HepG2 (cell line): ENCODE results near the gene C1QTNF1. TPM values are rescaled to one million over a fixed set of nuclear protein-coding genes. Genes with fewer than 3 reads are reported as not detected.

Experiments used
- ATAC-seq: fragments of 200-7000 bp; cut with Tn5 transposase; 3 replicates; pipeline ENCODE4 v1.9.1; 2020; ENCODE audit warnings: mild to moderate bottlenecking, moderate library complexity
- BruUV-seq: library from RNA; stranded (reverse); fragments of 400-500 nt; replicated peaks from 2 replicates; lab custom pipeline; 2021; lab: Mats Ljungman, UMichigan
- CTCF ChIA-PET: fragments of 300-600 bp; formaldehyde crosslinking; extraction: SDS; loops from one replicate; lab custom pipeline; 2021; ENCODE audit warnings: low total read pairs, inconsistent platforms, low intra/inter-chr PET ratio; lab: Yijun Ruan, JAX
- POLR2A ChIA-PET: fragments of 350-600 bp; sonication (Branson Sonifier 250); formaldehyde crosslinking; loops from one replicate; lab custom pipeline; 2020; ENCODE audit warnings: antibody characterized with exemption, inconsistent platforms; lab: Yijun Ruan, JAX
- DNase-seq: peaks from one replicate; pipeline ENCODE4 v3.0.0-alpha.2; 2015; ENCODE audit warnings: low spot score
- FAIRE-seq: peaks from 3 replicates; lab custom pipeline; 2011; peaks lifted over from hg19 to GRCh38; lab: Jason Lieb, UNC
- H2AFZ ChIP-seq: one replicate; pipeline ENCODE4 v1.6.1; 2011; ENCODE audit warnings: low read length, inconsistent platforms
- H3K27ac ChIP-seq: fragments of 300-600 bp; 3 replicates; pipeline ENCODE4 v1.8.0; 2011; ENCODE audit warnings: mixed run types, mild to moderate bottlenecking, mixed read lengths, low read length, inconsistent platforms; ENCODE audit not compliant: insufficient read depth; ENCODE audit errors: extremely low read length
- H3K27me3 ChIP-seq, 2 experiments: fragments of 200-600 bp in 1 of 2; 2 replicates in 1 of 2; 3 replicates in 1 of 2; pipeline versions ENCODE4 v1.6.0 to v1.8.0; 2011; ENCODE audit warnings: low read length in 2 of 2, mild to moderate bottlenecking in 2 of 2, moderate library complexity in 2 of 2, inconsistent platforms in 1 of 2; ENCODE audit not compliant: insufficient read depth in 2 of 2, control insufficient read depth in 1 of 2
- H3K36me3 ChIP-seq, 2 experiments: fragments of 200-600 bp in 1 of 2; replicated peaks in 1 of 2; 2 replicates in 1 of 2; 3 replicates in 1 of 2; pipeline versions ENCODE4 v1.5.1 to v1.8.0; 2011; ENCODE audit warnings: low read length in 2 of 2, inconsistent platforms in 1 of 2; ENCODE audit not compliant: insufficient read depth in 2 of 2, control insufficient read depth in 1 of 2
- H3K4me1 ChIP-seq: 2 replicates; pipeline ENCODE4 v1.5.1; 2012; ENCODE audit warnings: low read length, inconsistent platforms; ENCODE audit not compliant: insufficient read depth
- H3K4me2 ChIP-seq: 2 replicates; pipeline ENCODE4 v1.6.0; 2011; ENCODE audit warnings: low read depth, low read length, inconsistent platforms
- H3K4me3 ChIP-seq, 3 experiments: fragments of 200-600 bp in 1 of 3; sonication (generic), shearing (Covaris generic) in 1 of 3; replicated peaks in 1 of 3; 2 replicates each; pipeline ENCODE4 v1.5.1; 2011 to 2016; ENCODE audit warnings: low read length in 3 of 3, inconsistent platforms in 2 of 3, low read depth in 2 of 3, mild to moderate bottlenecking in 2 of 3, control low read depth in 1 of 3, mixed read lengths in 1 of 3; ENCODE audit not compliant: insufficient read depth in 1 of 3
- H3K79me2 ChIP-seq: one replicate; pipeline ENCODE4 v1.6.1; 2011; ENCODE audit warnings: low read length, inconsistent platforms; ENCODE audit not compliant: insufficient read depth
- H3K9ac ChIP-seq: 2 replicates; pipeline ENCODE4 v1.6.0; 2011; ENCODE audit warnings: mild to moderate bottlenecking, low read depth, low read length, inconsistent platforms; ENCODE audit not compliant: insufficient read depth
- H3K9me3 ChIP-seq: 2 replicates; pipeline ENCODE4 v1.5.1; 2012; ENCODE audit warnings: mild to moderate bottlenecking, low read length
- H4K20me1 ChIP-seq: 2 replicates; pipeline ENCODE4 v1.6.0; 2011; ENCODE audit warnings: inconsistent platforms, mild to moderate bottlenecking, low read length, moderate library complexity; ENCODE audit not compliant: insufficient read depth
- ARHGAP35 ChIP-seq: sonication (generic); formaldehyde crosslinking; IDR thresholded peaks from 2 replicates; pipeline ENCODE4 v1.9.0; 2022; ENCODE audit warnings: mild to moderate bottlenecking, inconsistent platforms, moderate library complexity, missing genetic modification reagents, borderline replicate concordance
- CHD2 ChIP-seq: IDR thresholded peaks from 2 replicates; pipeline ENCODE4 v1.6.1; 2011; ENCODE audit warnings: low read depth, low read length, improper control_type of control experiment
- EED ChIP-seq: sonication (generic); formaldehyde crosslinking; IDR thresholded peaks from 2 replicates; pipeline ENCODE4 v1.5.0; 2020; ENCODE audit warnings: mild to moderate bottlenecking, missing genetic modification reagents
- HNF4G ChIP-seq, 2 experiments: sonication (generic) in 1 of 2; formaldehyde crosslinking in 1 of 2; IDR thresholded peaks; 2 replicates each; pipeline versions ENCODE4 v1.4.0 to v1.6.1; 2011 to 2020; ENCODE audit warnings: borderline replicate concordance in 2 of 2, low read depth in 2 of 2, mild to moderate bottlenecking in 2 of 2, low read length in 1 of 2, missing genetic modification reagents in 1 of 2, moderate library complexity in 1 of 2
- NR2F2 ChIP-seq: IDR thresholded peaks from 2 replicates; pipeline ENCODE4 v1.6.1; 2012; ENCODE audit warnings: low read depth, inconsistent platforms, borderline replicate concordance
- PPARG ChIP-seq: conservative IDR thresholded peaks from 2 replicates; pipeline ENCODE4 v1.6.1; 2016; ENCODE audit warnings: missing biosample characterization, missing genetic modification reagents
- RFX1 ChIP-seq: fragments of 450-650 bp; IDR thresholded peaks from 2 replicates; pipeline ENCODE4 v1.6.1; 2017
- RFX3 ChIP-seq: IDR thresholded peaks from 2 replicates; pipeline ENCODE4 v1.6.1; 2016; ENCODE audit warnings: missing biosample characterization, missing genetic modification reagents
- SRF ChIP-seq: IDR thresholded peaks from 2 replicates; pipeline ENCODE4 v1.6.1; 2011; ENCODE audit warnings: mild to moderate bottlenecking, low read depth, low read length, moderate library complexity
- U2AF1 ChIP-seq: fragments of 200-400 bp; formaldehyde crosslinking; optimal IDR thresholded peaks from 2 replicates; pipeline ENCODE3; 2017; ENCODE audit warnings: mild to moderate bottlenecking, low read depth, low read length
- ZMYM3 ChIP-seq: sonication (generic); formaldehyde crosslinking; IDR thresholded peaks from 2 replicates; pipeline ENCODE4 v1.5.1; 2020; ENCODE audit warnings: mild to moderate bottlenecking, missing genetic modification reagents
- ZNF282 ChIP-seq: fragments of 450-650 bp; IDR thresholded peaks from 2 replicates; pipeline ENCODE4 v1.6.1; 2018; ENCODE audit not compliant: partially characterized antibody
- ZNF569 ChIP-seq: sonication (generic); formaldehyde crosslinking; IDR thresholded peaks from 2 replicates; pipeline ENCODE4 v1.5.0; 2020; ENCODE audit warnings: mild to moderate bottlenecking, missing genetic modification reagents, moderate library complexity, borderline replicate concordance
- ZNF792 ChIP-seq: IDR thresholded peaks from 2 replicates; pipeline ENCODE4 v1.6.1; 2016
- ZNF883 ChIP-seq: sonication (generic); formaldehyde crosslinking; IDR thresholded peaks from 2 replicates; pipeline ENCODE4 v1.5.1; 2020; ENCODE audit warnings: mild to moderate bottlenecking, missing genetic modification reagents; ENCODE audit errors: not compliant biosample characterization
- WGBS: methylation state at CpG from one replicate; pipeline ENCODE4 v1.1.6; 2017; ENCODE audit warnings: low lambda C conversion rate; 5-methylcytosine and 5-hydroxymethylcytosine counted together
- in situ Hi-C: cut with HindIII; loops from 2 replicates; pipeline ENCODE4 v1.10.0; 2017; ENCODE audit warnings: low pct_unique_long_range_greater_than_20kb; ENCODE audit not compliant: extremely low pct_ligation_motif_present
- intact Hi-C: fragments of 100-400 bp; cut with micrococcal nuclease; formaldehyde crosslinking; loops from one replicate; pipeline ENCODE4 v1.10.0; 2022; ENCODE audit not compliant: unreplicated experiment
- polyA plus RNA-seq, 8 experiments: library from polyadenylated mRNA; depleted of rRNA in 3 of 8; stranded (reverse) in 7 of 8; unstranded in 1 of 8; fragments of >200 nt; fragmentation: Illumina TruSeq in 4 of 8; extraction: Trizol in 4 of 8; gene quantifications; 2 replicates each; pipeline versions ENCODE4 v1.2.1 to v1.2.3, GENCODE V29; 2011 to 2016; ENCODE audit warnings: low read depth in 4 of 8, missing spikeins in 1 of 8, mixed read lengths in 1 of 8; ENCODE audit not compliant: insufficient read depth in 1 of 8
- total RNA-seq, 5 experiments: library from RNA; depleted of rRNA; stranded (reverse); fragments of >200 nt; fragmentation: Illumina TruSeq; extraction: Trizol; gene quantifications; 2 replicates each; pipeline ENCODE4 v1.2.3, GENCODE V29; 2016; ENCODE audit warnings: low read depth in 1 of 5
- TF ChIP-seq, protein P1 (sequence below): sonication (generic); formaldehyde crosslinking; IDR thresholded peaks from 2 replicates; pipeline ENCODE4 v1.5.0; 2020; ENCODE audit warnings: mild to moderate bottlenecking, missing genetic modification reagents
- TF ChIP-seq, protein P2 (sequence below): fragments of 450-650 bp; IDR thresholded peaks from 2 replicates; pipeline ENCODE4 v1.6.1; 2017
- TF ChIP-seq, protein P3 (sequence below): sonication (generic); formaldehyde crosslinking; conservative IDR thresholded peaks from 2 replicates; pipeline ENCODE4 v1.8.0; 2022; ENCODE audit warnings: missing genetic modification reagents

The C1QTNF1 gene
- total and polyA plus RNA-seq, 2 of the 13 experiments (the other 11 are each of a cell fraction or from before 2014, with no cell fraction given), result 0.18 to 0.86 TPM

DNA sequence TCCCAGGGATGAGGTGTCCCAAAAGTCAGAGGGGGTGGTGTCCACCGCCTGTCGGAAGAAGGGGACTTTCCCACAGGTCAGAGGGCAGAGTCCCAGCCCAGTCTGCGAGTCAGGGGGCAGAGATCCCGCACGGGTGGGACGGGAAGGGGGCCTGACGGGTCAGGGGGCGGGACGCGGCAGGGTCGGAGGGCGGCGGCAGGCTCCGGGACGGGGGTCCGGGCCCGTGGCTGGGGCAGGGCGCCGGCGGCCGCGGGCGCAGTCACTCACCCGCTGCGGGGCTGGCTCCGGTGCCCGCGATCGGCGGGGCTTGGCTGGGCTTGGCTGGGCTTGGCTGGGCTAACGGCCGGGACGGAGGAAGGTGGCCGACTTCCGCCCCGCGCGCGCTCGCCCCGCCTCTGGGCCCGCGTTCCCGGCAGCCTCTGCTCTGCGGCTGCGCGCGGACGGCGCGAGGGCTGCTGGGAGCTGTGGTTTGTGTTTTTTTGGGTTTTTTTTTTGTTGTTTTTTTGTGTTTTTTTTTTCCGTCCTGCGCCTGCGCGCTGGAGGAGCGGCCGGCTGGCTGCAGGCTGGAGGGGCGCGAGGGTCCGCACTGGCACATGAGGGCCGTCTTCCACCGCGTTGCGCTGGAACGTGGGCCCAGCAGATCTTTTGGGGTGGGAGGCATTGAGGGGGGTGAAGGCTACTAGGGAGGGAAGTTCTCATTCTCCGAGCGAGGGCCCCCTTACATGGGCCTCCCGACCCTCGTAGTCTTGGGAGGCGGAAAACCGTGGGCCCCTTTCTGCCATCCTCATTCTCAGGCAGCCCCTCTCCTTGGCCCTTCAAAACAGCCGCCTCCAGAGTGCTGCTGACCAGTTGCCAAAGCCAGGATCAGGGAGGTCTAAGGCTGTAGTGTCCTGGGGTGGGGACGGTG, 14.3 kb upstream of the C1QTNF1 start, which contains the start of gene CANT1:
CANT1 (minus strand) TSS at position 368 of the 907 bp plus-strand sequence. CDS start 12,142 bp downstream, outside the sequence.
- Histone ChIP-seq H2AFZ (no peak within 1 kb of the TSS), H3K27ac (peak within 1 kb of the TSS; percentile 59), H4K20me1 (no peaks in the 10 kb centered on the region), H3K79me2 (peaks cover 44% of the 10 kb centered on the region), H3K4me3 (peak within 1 kb of the TSS; percentile 95 to 98 (median 97)), H3K9ac (peak within 1 kb of the TSS; percentile 93), H3K4me1 (peaks cover 64% of the 10 kb centered on the region), H3K9me3 (peaks cover 21% of the 10 kb centered on the region), H3K4me2 (peak within 1 kb of the TSS; percentile 99), H3K27me3 (peaks cover 0 to 2% of the 10 kb centered on the region in 2 experiments; a peak in 1 of 5 replicates), H3K36me3 (peaks cover 4% of the 10 kb centered on the region in 2 experiments; a peak in 2 of 5 replicates)
- peak; percentile 84 for DNase-seq
- under 1% methylated on average over 39 of the region's 73 CpGs for WGBS
- ATAC-seq, result peak; percentile 93
- FAIRE-seq, result peak; percentile 59
- BruUV-seq, result no TSS peak
- intact Hi-C loops, result loop anchor here (2.0 kb wide), 1 partner anchor 29 kb away; no protein-coding TSS in a partner anchor
- CTCF ChIA-PET, result no interaction called here
- in situ Hi-C loops, result no loop called here
- POLR2A ChIA-PET, result interaction anchor here (0.6 to 3.8 kb wide), 20 partner anchors 8 to 1869 kb away, joined by 3 to 118 read pairs (median 4); partner anchors contain the start of genes LGALS3BP and SEC14L1
- TF ChIP-seq, protein P1, sequence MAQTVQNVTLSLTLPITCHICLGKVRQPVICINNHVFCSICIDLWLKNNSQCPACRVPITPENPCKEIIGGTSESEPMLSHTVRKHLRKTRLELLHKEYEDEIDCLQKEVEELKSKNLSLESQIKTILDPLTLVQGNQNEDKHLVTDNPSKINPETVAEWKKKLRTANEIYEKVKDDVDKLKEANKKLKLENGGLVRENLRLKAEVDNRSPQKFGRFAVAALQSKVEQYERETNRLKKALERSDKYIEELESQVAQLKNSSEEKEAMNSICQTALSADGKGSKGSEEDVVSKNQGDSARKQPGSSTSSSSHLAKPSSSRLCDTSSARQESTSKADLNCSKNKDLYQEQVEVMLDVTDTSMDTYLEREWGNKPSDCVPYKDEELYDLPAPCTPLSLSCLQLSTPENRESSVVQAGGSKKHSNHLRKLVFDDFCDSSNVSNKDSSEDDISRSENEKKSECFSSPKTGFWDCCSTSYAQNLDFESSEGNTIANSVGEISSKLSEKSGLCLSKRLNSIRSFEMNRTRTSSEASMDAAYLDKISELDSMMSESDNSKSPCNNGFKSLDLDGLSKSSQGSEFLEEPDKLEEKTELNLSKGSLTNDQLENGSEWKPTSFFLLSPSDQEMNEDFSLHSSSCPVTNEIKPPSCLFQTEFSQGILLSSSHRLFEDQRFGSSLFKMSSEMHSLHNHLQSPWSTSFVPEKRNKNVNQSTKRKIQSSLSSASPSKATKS (CRISPR knock-in tag), result no peak
- no peak for TF ChIP-seq RFX3 (CRISPR knock-in tag)
- 0 out of 2 replicates have a peak, but pooled peaks have one; percentile 30 for TF ChIP-seq ZNF569 (CRISPR knock-in tag)
- TF ChIP-seq ARHGAP35 (CRISPR knock-in tag), result peak; percentile 75; the same call in 1 of the 2 replicates
- TF ChIP-seq HNF4G (IDR thresholded peaks at IDR 0.05; ENCODE audit: borderline replicate concordance, low read depth, low read length), result no peak
- no peak for TF ChIP-seq HNF4G (CRISPR knock-in tag; IDR thresholded peaks at IDR 0.05; ENCODE audit: borderline replicate concordance, low read depth)
- TF ChIP-seq, protein P2, sequence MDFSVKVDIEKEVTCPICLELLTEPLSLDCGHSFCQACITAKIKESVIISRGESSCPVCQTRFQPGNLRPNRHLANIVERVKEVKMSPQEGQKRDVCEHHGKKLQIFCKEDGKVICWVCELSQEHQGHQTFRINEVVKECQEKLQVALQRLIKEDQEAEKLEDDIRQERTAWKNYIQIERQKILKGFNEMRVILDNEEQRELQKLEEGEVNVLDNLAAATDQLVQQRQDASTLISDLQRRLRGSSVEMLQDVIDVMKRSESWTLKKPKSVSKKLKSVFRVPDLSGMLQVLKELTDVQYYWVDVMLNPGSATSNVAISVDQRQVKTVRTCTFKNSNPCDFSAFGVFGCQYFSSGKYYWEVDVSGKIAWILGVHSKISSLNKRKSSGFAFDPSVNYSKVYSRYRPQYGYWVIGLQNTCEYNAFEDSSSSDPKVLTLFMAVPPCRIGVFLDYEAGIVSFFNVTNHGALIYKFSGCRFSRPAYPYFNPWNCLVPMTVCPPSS, result no peak
- TF ChIP-seq ZNF282, result no peak
- no peak for TF ChIP-seq RFX1
- TF ChIP-seq ZNF883 (CRISPR knock-in tag), result peak; percentile 92
- TF ChIP-seq, protein P3, sequence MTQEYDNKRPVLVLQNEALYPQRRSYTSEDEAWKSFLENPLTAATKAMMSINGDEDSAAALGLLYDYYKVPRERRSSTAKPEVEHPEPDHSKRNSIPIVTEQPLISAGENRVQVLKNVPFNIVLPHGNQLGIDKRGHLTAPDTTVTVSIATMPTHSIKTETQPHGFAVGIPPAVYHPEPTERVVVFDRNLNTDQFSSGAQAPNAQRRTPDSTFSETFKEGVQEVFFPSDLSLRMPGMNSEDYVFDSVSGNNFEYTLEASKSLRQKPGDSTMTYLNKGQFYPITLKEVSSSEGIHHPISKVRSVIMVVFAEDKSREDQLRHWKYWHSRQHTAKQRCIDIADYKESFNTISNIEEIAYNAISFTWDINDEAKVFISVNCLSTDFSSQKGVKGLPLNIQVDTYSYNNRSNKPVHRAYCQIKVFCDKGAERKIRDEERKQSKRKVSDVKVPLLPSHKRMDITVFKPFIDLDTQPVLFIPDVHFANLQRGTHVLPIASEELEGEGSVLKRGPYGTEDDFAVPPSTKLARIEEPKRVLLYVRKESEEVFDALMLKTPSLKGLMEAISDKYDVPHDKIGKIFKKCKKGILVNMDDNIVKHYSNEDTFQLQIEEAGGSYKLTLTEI (CRISPR knock-in tag), result no peak
- TF ChIP-seq U2AF1, result no peak
- no peak for TF ChIP-seq ZMYM3 (CRISPR knock-in tag)
- no peak; the same call in 1 of the 2 replicates for TF ChIP-seq ZNF792 (CRISPR knock-in tag)
- peak; percentile 71; the same call in 1 of the 2 replicates for TF ChIP-seq EED (CRISPR knock-in tag)
- no peak for TF ChIP-seq CHD2
- 0 out of 2 replicates have a peak, but pooled peaks have one; percentile 32 for TF ChIP-seq NR2F2
- no peak for TF ChIP-seq SRF
- TF ChIP-seq PPARG, result peak; percentile 59; the same call in 1 of the 2 replicates
